ENCODE results near the gene NAXD.
"Not testable (repeated sequence)": the region's sequence is repeated elsewhere in the genome, so short reads cannot be mapped to it uniquely, and the experiment has no call there.

Gene NAXD

GRCh38 chr13:110628477-110628793 lies 13.1 kb downstream of the NAXD start:
- DNase-seq (ENCODE audit: extremely low read depth, low read depth), result no peak
- no peak overlapping the region for H3K4me3 ChIP-seq (replicated peaks; ENCODE audit: low read depth, low read length)
- no peak for TF ChIP-seq CTCF (IDR thresholded peaks at IDR 0.05; ENCODE audit: low read depth, low read length, missing control alignments)

GRCh38 chr13:110628952-110629701 lies 13.8 kb downstream of the NAXD start:
- TF ChIP-seq CTCF (IDR thresholded peaks at IDR 0.05; ENCODE audit: low read depth, low read length, missing control alignments), result no peak

GRCh38 chr13:110629735-110630134 lies 14.4 kb downstream of the NAXD start:
- no peak for DNase-seq (ENCODE audit: extremely low read depth, low read depth)
- no peak for TF ChIP-seq CTCF (IDR thresholded peaks at IDR 0.05; ENCODE audit: low read depth, low read length, missing control alignments)
- no peak overlapping the region for H3K4me3 ChIP-seq (replicated peaks; ENCODE audit: low read depth, low read length)

More at GRCh38 chr13:110628952-110629701, 13.8 kb downstream of the NAXD start:
- DNase-seq (ENCODE audit: extremely low read depth, low read depth), result no peak
- no peak overlapping the region for H3K4me3 ChIP-seq (replicated peaks; ENCODE audit: low read depth, low read length)

GRCh38 chr13:110630566-110631119 lies 15.3 kb downstream of the NAXD start:
- H3K4me3 ChIP-seq (replicated peaks; ENCODE audit: low read depth, low read length), result no peak overlapping the region
- no peak for TF ChIP-seq CTCF (IDR thresholded peaks at IDR 0.05; ENCODE audit: low read depth, low read length, missing control alignments)
- no peak for DNase-seq (ENCODE audit: extremely low read depth, low read depth)

- DNase-seq (ENCODE audit: extremely low read depth, low read depth); H3K4me3 ChIP-seq (replicated peaks; ENCODE audit: low read depth, low read length): not testable (repeated sequence)
Observed at GRCh38 chr13:110632255-110632654, 16.9 kb downstream of the NAXD start.

GRCh38 chr13:110633776-110634175 lies 18.4 kb downstream of the NAXD start:
- no peak for DNase-seq (ENCODE audit: extremely low read depth, low read depth)
- no peak for TF ChIP-seq CTCF (IDR thresholded peaks at IDR 0.05; ENCODE audit: low read depth, low read length, missing control alignments)
- H3K4me3 ChIP-seq (replicated peaks; ENCODE audit: low read depth, low read length), result no peak overlapping the region

GRCh38 chr13:110634558-110634957 lies 19.2 kb downstream of the NAXD start:
- H3K4me3 ChIP-seq (replicated peaks; ENCODE audit: low read depth, low read length), result no peak overlapping the region
- no peak for TF ChIP-seq CTCF (IDR thresholded peaks at IDR 0.05; ENCODE audit: low read depth, low read length, missing control alignments)
- peak; percentile 35 for DNase-seq (ENCODE audit: extremely low read depth, low read depth)

Data from HFF-Myc (cell line).